ENCODE results near the gene ADAM22.

- TF ChIP-seq CTCF (IDR thresholded peaks at IDR 0.05) = no peak
- no peak for TF ChIP-seq ZFX (IDR thresholded peaks at IDR 0.05; ENCODE audit: borderline replicate concordance)
Observed at GRCh38 chr7:88069093-88069492, 135.0 kb downstream of the ADAM22 start.

All from 22Rv1 (cell line).